GM12878 (cell line): ENCODE measurements around the gene CCER1. TPM values are rescaled to one million over a fixed set of nuclear protein-coding genes. Genes with fewer than 3 reads are reported as not detected.

Source experiments
- ATAC-seq: fragments of 200-7000 bp; cut with Tn5 transposase; 3 replicates; pipeline ENCODE4 v1.9.1; 2020; ENCODE audit warnings: mild to moderate bottlenecking, moderate library complexity
- BruUV-seq: library from RNA; stranded (reverse); fragments of 400-500 nt; replicated peaks from 2 replicates; lab custom pipeline; 2021; lab: Mats Ljungman, UMichigan
- CTCF ChIA-PET: fragments of 300-600 bp; sonication (Branson Sonifier 250); formaldehyde crosslinking; extraction: SDS; loops from one replicate; lab custom pipeline; 2021; ENCODE audit warnings: inconsistent platforms; lab: Yijun Ruan, JAX
- POLR2A ChIA-PET: fragments of 350-600 bp; formaldehyde crosslinking; extraction: SDS; loops from one replicate; lab custom pipeline; 2021; ENCODE audit warnings: inconsistent platforms; lab: Charles Lee
- RAD21 ChIA-PET: fragments of 300-600 bp; sonication (Branson Sonifier 250); formaldehyde crosslinking; loops from one replicate; lab custom pipeline; 2023; ENCODE audit warnings: antibody characterized with exemption; ENCODE audit not compliant: unreplicated experiment; lab: Charles Lee
- SMC1A ChIA-PET: fragments of 300-600 bp; sonication (Branson Sonifier 250); formaldehyde crosslinking; loops from one replicate; lab custom pipeline; 2023; ENCODE audit not compliant: unreplicated experiment, uncharacterized antibody; lab: Charles Lee
- DNase-seq: peaks from one replicate; pipeline ENCODE4 v3.0.0-alpha.2; 2011; ENCODE audit warnings: low read depth, low spot score
- FAIRE-seq: peaks from 3 replicates; lab custom pipeline; 2011; peaks lifted over from hg19 to GRCh38; lab: Jason Lieb, UNC
- H2AFZ ChIP-seq: 2 replicates; pipeline ENCODE4 v1.6.0; 2011; ENCODE audit warnings: low read depth, low read length, control low read depth; ENCODE audit not compliant: control insufficient read depth
- H3K27ac ChIP-seq: 2 replicates; pipeline ENCODE4 v1.5.1; 2011; ENCODE audit warnings: control low read depth; ENCODE audit not compliant: control insufficient read depth, insufficient read depth
- H3K27me3 ChIP-seq, 2 experiments: replicated peaks in 1 of 2; 2 replicates each; pipeline versions ENCODE4 v1.6.0 to v1.6.1; 2011; ENCODE audit warnings: low read length in 1 of 2; ENCODE audit not compliant: control insufficient read depth in 2 of 2, insufficient read depth in 2 of 2
- H3K36me3 ChIP-seq, 2 experiments: 2 replicates each; pipeline ENCODE4 v1.5.1; 2011; ENCODE audit warnings: low read length in 1 of 2; ENCODE audit not compliant: control insufficient read depth in 2 of 2, insufficient read depth in 2 of 2
- H3K4me1 ChIP-seq: 2 replicates; pipeline ENCODE4 v1.6.1; 2011; ENCODE audit warnings: mild to moderate bottlenecking, low read length, moderate library complexity, mixed read lengths; ENCODE audit not compliant: control insufficient read depth, insufficient read depth
- H3K4me2 ChIP-seq: 2 replicates; pipeline ENCODE4 v1.6.0; 2011; ENCODE audit warnings: control low read depth; ENCODE audit not compliant: control insufficient read depth, insufficient read depth
- H3K4me3 ChIP-seq: fragments of 200-600 bp; sonication (generic); 2 replicates; pipeline ENCODE4 v1.5.1; 2016
- H3K79me2 ChIP-seq: 2 replicates; pipeline ENCODE4 v1.6.0; 2011; ENCODE audit warnings: low read length; ENCODE audit not compliant: control insufficient read depth, insufficient read depth
- H3K9ac ChIP-seq: 2 replicates; pipeline ENCODE4 v1.8.0; 2011; ENCODE audit warnings: low read length, control low read depth, mixed read lengths; ENCODE audit not compliant: control insufficient read depth, insufficient read depth
- H3K9me3 ChIP-seq: replicated peaks from 3 replicates; pipeline ENCODE4 v1.5.1; 2011; ENCODE audit warnings: mild to moderate bottlenecking, low read length; ENCODE audit not compliant: control insufficient read depth, insufficient read depth
- H4K20me1 ChIP-seq: 2 replicates; pipeline ENCODE4 v1.6.0; 2011; ENCODE audit not compliant: control insufficient read depth, insufficient read depth
- BMI1 ChIP-seq: fragments of 450-650 bp; IDR thresholded peaks from 2 replicates; pipeline ENCODE4 v1.6.1; 2016; ENCODE audit warnings: mild to moderate bottlenecking, moderate library complexity, borderline replicate concordance
- IKZF1 ChIP-seq: fragments of 450-650 bp; conservative IDR thresholded peaks from 2 replicates; pipeline ENCODE4 v1.6.1; 2017; ENCODE audit warnings: antibody characterized with exemption, mild to moderate bottlenecking
- IKZF2 ChIP-seq, 2 experiments: fragments of 450-650 bp; IDR thresholded peaks; 2 replicates each; pipeline ENCODE4 v1.6.1; 2017; ENCODE audit warnings: mild to moderate bottlenecking in 2 of 2, moderate library complexity in 2 of 2
- KLF5 ChIP-seq: fragments of 450-650 bp; IDR thresholded peaks from 2 replicates; pipeline ENCODE4 v1.6.1; 2014; ENCODE audit warnings: mild to moderate bottlenecking; ENCODE audit not compliant: partially characterized antibody
- PML ChIP-seq: IDR thresholded peaks from 2 replicates; pipeline ENCODE4 v1.6.1; 2012; ENCODE audit warnings: low read length, inconsistent platforms
- SREBF1 ChIP-seq: IDR thresholded peaks from 2 replicates; pipeline ENCODE4 v1.6.1; 2012; ENCODE audit warnings: mild to moderate bottlenecking, low read length
- WGBS: methylation state at CpG from one replicate; pipeline ENCODE4 v1.1.6; 2016; ENCODE audit warnings: low lambda C conversion rate; ENCODE audit not compliant: insufficient replicate concordance, insufficient coverage; ENCODE audit errors: missing lambda C conversion rate; 5-methylcytosine and 5-hydroxymethylcytosine counted together
- in situ Hi-C: fragments of 300-500 bp; cut with MboI; formaldehyde crosslinking; loops from 9 replicates; pipeline ENCODE4 v1.14.3; 2018; ENCODE audit warnings: mixed read lengths
- intact Hi-C: fragments of 100-400 bp; cut with micrococcal nuclease; formaldehyde crosslinking; loops from one replicate; pipeline ENCODE4 v1.14.2; 2022; ENCODE audit not compliant: unreplicated experiment
- polyA plus RNA-seq, 11 experiments: library from polyadenylated mRNA; depleted of rRNA in 4 of 11; unstranded in 6 of 11; stranded (reverse) in 5 of 11; fragments of >200 nt; fragmentation: Nextera tagmentation in 4 of 11; fragmentation: Illumina TruSeq in 1 of 11; extraction: Ambion mirVana in 4 of 11; extraction: Trizol in 1 of 11; gene quantifications; 1 replicate in 1 of 11; 2 replicates in 10 of 11; pipeline versions ENCODE4 v1.2.1 to v1.2.3, GENCODE V29; 2011 to 2016; ENCODE audit warnings: inconsistent platforms in 2 of 11, missing spikeins in 2 of 11, low read depth in 1 of 11
- total RNA-seq, 4 experiments: library from RNA; depleted of rRNA in 3 of 4; stranded (reverse); fragments of >200 nt in 3 of 4; fragmentation: Illumina TruSeq in 1 of 4; extraction: Trizol in 1 of 4; gene quantifications; 2 replicates each; pipeline versions ENCODE4 v1.2.1 to v1.2.3, GENCODE V29; 2013 to 2021
- TF ChIP-seq, protein P1 (sequence below): fragments of 450-650 bp; IDR thresholded peaks from 2 replicates; pipeline ENCODE4 v1.6.1; 2017; ENCODE audit warnings: borderline replicate concordance
- TF ChIP-seq, protein P2 (sequence below): fragments of 450-650 bp; formaldehyde crosslinking; IDR thresholded peaks from 2 replicates; pipeline ENCODE4 v1.5.0; 2022; ENCODE audit warnings: mild to moderate bottlenecking, missing genetic modification characterization
- TF ChIP-seq, protein P3 (sequence below): fragments of 150-350 bp; IDR thresholded peaks from 2 replicates; pipeline ENCODE4 v1.6.1; 2014; ENCODE audit warnings: mild to moderate bottlenecking, low read depth, low read length

The CCER1 gene
- total and polyA plus RNA-seq, 10 of the 15 experiments (the other 5 are each of a cell fraction or from before 2014, with no cell fraction given), result 0.01 TPM; not detected in 9

DNA sequence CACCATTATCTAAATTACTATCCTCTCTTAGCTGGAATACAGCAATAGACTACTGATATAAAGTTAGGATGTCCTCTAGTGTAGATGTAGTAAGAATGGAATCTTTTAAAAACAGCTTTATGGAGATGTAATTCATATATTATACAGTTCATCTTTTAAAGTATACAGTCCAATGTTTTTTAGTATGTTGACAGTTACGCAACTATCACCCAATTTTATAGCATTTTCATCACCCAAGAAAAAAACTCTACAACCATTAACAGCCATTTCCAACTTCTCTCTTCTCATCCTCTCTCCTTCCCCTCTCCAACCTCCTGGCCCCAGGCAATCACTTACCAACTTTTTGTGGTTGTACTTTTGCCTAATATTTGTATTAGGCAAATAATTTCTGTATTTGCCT is 27.2 kb upstream of the CCER1 start:
- in situ Hi-C loops, result loop anchor here (5.0 to 10.0 kb wide), 2 partner anchors 125 to 343 kb away; no protein-coding TSS in a partner anchor
- RAD21 ChIA-PET, result no interaction called here

DNA sequence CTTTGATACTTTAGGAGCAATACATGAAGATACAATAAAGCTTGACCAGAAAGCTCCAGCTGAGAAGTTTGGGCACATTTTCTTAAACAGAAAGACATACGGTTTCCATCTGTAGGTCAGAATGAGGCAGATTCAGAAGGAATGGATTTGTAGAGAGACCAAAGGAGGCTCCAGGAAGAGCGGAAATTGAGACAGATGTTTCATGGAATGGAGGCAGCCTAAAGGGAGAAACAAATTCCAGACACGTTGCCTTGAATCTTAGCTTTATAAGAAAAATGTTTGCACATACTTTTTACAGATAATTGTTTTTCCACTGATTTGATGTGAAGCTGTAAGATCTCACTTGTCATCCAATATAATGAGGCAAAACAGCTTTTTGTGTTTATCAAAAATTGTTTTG is 25.0 kb upstream of the CCER1 start:
- intact Hi-C loops (loop anchor here (2.0 kb wide), 1 partner anchor 375 kb away; no protein-coding TSS in a partner anchor), in situ Hi-C loops (loop anchor here (5.0 to 10.0 kb wide), 2 partner anchors 127 to 345 kb away; no protein-coding TSS in a partner anchor)
- Histone ChIP-seq H2AFZ (no peak overlapping the region), H3K36me3 (no peaks in the 10 kb centered on the region), H3K79me2 (no peaks in the 10 kb centered on the region), H3K9ac (no peak overlapping the region), H3K4me2 (no peak overlapping the region), H3K4me1 (no peaks in the 10 kb centered on the region), H3K4me3 (no peak overlapping the region), H3K9me3 (no peaks in the 10 kb centered on the region), H3K27ac (no peak overlapping the region), H4K20me1 (no peaks in the 10 kb centered on the region), H3K27me3 (no peaks in the 10 kb centered on the region; a peak in 1 of 4 replicates)
- CTCF ChIA-PET, result interaction anchor here (0.7 to 6.1 kb wide), 8 partner anchors 11 to 346 kb away, joined by 3 to 88 read pairs (median 4); partner anchors contain the start of gene LUM
- RAD21 ChIA-PET, result interaction anchor here (1.0 to 1.5 kb wide), 5 partner anchors 21 to 337 kb away, joined by 3 to 7 read pairs (median 3); partner anchors contain the start of gene LUM
- ATAC-seq (no peak), DNase-seq (no peak), FAIRE-seq (no peak)
- 20% methylated on average over 3 of the region's 3 CpGs for WGBS
- POLR2A ChIA-PET, result no interaction called here
- no TSS peak for BruUV-seq
- SMC1A ChIA-PET, result interaction anchor here (0.7 to 1.9 kb wide), 5 partner anchors 14 to 312 kb away, joined by 3 to 18 read pairs (median 3); no protein-coding TSS in a partner anchor
- TF ChIP-seq, protein P1, sequence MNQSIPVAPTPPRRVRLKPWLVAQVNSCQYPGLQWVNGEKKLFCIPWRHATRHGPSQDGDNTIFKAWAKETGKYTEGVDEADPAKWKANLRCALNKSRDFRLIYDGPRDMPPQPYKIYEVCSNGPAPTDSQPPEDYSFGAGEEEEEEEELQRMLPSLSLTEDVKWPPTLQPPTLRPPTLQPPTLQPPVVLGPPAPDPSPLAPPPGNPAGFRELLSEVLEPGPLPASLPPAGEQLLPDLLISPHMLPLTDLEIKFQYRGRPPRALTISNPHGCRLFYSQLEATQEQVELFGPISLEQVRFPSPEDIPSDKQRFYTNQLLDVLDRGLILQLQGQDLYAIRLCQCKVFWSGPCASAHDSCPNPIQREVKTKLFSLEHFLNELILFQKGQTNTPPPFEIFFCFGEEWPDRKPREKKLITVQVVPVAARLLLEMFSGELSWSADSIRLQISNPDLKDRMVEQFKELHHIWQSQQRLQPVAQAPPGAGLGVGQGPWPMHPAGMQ, result no peak
- TF ChIP-seq IKZF1 (no peak), KLF5 (no peak), PML (no peak)
- TF ChIP-seq, protein P2, sequence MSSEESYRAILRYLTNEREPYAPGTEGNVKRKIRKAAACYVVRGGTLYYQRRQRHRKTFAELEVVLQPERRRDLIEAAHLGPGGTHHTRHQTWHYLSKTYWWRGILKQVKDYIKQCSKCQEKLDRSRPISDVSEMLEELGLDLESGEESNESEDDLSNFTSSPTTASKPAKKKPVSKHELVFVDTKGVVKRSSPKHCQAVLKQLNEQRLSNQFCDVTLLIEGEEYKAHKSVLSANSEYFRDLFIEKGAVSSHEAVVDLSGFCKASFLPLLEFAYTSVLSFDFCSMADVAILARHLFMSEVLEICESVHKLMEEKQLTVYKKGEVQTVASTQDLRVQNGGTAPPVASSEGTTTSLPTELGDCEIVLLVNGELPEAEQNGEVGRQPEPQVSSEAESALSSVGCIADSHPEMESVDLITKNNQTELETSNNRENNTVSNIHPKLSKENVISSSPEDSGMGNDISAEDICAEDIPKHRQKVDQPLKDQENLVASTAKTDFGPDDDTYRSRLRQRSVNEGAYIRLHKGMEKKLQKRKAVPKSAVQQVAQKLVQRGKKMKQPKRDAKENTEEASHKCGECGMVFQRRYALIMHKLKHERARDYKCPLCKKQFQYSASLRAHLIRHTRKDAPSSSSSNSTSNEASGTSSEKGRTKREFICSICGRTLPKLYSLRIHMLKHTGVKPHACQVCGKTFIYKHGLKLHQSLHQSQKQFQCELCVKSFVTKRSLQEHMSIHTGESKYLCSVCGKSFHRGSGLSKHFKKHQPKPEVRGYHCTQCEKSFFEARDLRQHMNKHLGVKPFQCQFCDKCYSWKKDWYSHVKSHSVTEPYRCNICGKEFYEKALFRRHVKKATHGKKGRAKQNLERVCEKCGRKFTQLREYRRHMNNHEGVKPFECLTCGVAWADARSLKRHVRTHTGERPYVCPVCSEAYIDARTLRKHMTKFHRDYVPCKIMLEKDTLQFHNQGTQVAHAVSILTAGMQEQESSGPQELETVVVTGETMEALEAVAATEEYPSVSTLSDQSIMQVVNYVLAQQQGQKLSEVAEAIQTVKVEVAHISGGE (CRISPR knock-in tag), result no peak

More for the DNA sequence above, 27.2 kb upstream of the CCER1 start:
- Histone ChIP-seq H3K36me3 (no peaks in the 10 kb centered on the region), H3K4me3 (no peak overlapping the region), H3K4me1 (no peaks in the 10 kb centered on the region), H2AFZ (no peak overlapping the region), H4K20me1 (no peaks in the 10 kb centered on the region), H3K79me2 (no peaks in the 10 kb centered on the region), H3K4me2 (no peak overlapping the region), H3K27me3 (no peaks in the 10 kb centered on the region; a peak in 1 of 4 replicates), H3K27ac (no peak overlapping the region), H3K9ac (no peak overlapping the region), H3K9me3 (no peaks in the 10 kb centered on the region)
- intact Hi-C loops, result no loop called here
- TF ChIP-seq BMI1, result no peak
- TF ChIP-seq SREBF1, result no peak
- TF ChIP-seq, protein P3, sequence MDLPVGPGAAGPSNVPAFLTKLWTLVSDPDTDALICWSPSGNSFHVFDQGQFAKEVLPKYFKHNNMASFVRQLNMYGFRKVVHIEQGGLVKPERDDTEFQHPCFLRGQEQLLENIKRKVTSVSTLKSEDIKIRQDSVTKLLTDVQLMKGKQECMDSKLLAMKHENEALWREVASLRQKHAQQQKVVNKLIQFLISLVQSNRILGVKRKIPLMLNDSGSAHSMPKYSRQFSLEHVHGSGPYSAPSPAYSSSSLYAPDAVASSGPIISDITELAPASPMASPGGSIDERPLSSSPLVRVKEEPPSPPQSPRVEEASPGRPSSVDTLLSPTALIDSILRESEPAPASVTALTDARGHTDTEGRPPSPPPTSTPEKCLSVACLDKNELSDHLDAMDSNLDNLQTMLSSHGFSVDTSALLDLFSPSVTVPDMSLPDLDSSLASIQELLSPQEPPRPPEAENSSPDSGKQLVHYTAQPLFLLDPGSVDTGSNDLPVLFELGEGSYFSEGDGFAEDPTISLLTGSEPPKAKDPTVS, result no peak
- no peak for TF ChIP-seq IKZF2 (IDR thresholded peaks at IDR 0.05)
- ChIA-PET POLR2A (no interaction called here), SMC1A (interaction anchor here (1.3 kb wide), 1 partner anchor 344 kb away, joined by 3 read pairs; no protein-coding TSS in a partner anchor), CTCF (interaction anchor here (6.1 kb wide), 1 partner anchor 128 kb away, joined by 88 read pairs; the partner anchor contains the start of gene LUM)
- DNase-seq (no peak), FAIRE-seq (no peak), ATAC-seq (no peak)
- WGBS, result 100% methylated on average over 1 of the region's 1 CpG
- BruUV-seq, result no TSS peak
